ENCODE measurements around the gene PRND.
A peak's percentile ranks its signal among the peaks of the same experiment; 100 is the strongest.

PRND gene

GRCh38 chr20:4774207-4774606 lies 52.5 kb downstream of the PRND start:
- Histone ChIP-seq H2AFZ (ENCODE audit: low read depth, low read length) (no peak overlapping the region), H3K9me3 (ENCODE audit: insufficient read depth, low read length) (peaks cover 27% of the 10 kb centered on the region), H3K36me3 (replicated peaks; ENCODE audit: low read depth, low read length) (peaks cover 16% of the 10 kb centered on the region), H3K27ac (ENCODE audit: low read length) (no peak overlapping the region), H3K4me2 (ENCODE audit: low read length) (no peak overlapping the region), H3K27me3 (ENCODE audit: low read depth, low read length) (no peaks in the 10 kb centered on the region; the same call in 1 of the 2 replicates), H3K79me2 (ENCODE audit: low read length) (no peaks in the 10 kb centered on the region), H4K20me1 (ENCODE audit: insufficient read depth, low read length) (no peaks in the 10 kb centered on the region), H3K4me1 (ENCODE audit: low read length) (peaks cover 14% of the 10 kb centered on the region), H3K9ac (ENCODE audit: low read length) (no peak overlapping the region), H3K4me3 (ENCODE audit: low read length) (no peak overlapping the region)
- TF ChIP-seq, protein P1, sequence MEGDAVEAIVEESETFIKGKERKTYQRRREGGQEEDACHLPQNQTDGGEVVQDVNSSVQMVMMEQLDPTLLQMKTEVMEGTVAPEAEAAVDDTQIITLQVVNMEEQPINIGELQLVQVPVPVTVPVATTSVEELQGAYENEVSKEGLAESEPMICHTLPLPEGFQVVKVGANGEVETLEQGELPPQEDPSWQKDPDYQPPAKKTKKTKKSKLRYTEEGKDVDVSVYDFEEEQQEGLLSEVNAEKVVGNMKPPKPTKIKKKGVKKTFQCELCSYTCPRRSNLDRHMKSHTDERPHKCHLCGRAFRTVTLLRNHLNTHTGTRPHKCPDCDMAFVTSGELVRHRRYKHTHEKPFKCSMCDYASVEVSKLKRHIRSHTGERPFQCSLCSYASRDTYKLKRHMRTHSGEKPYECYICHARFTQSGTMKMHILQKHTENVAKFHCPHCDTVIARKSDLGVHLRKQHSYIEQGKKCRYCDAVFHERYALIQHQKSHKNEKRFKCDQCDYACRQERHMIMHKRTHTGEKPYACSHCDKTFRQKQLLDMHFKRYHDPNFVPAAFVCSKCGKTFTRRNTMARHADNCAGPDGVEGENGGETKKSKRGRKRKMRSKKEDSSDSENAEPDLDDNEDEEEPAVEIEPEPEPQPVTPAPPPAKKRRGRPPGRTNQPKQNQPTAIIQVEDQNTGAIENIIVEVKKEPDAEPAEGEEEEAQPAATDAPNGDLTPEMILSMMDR (IDR thresholded peaks at IDR 0.05; ENCODE audit: low read depth, low read length), result no peak
- no peak for TF ChIP-seq EZH2phosphoT487 (IDR thresholded peaks at IDR 0.05; ENCODE audit: low read depth)

- Histone ChIP-seq H3K4me1 (ENCODE audit: low read length) (peaks cover 14% of the 10 kb centered on the region), H3K4me2 (ENCODE audit: low read length) (peak overlapping the region; percentile 96), H4K20me1 (ENCODE audit: insufficient read depth, low read length) (peaks cover 10% of the 10 kb centered on the region; the same call in 1 of the 2 replicates), H3K27me3 (ENCODE audit: low read depth, low read length) (no peaks in the 10 kb centered on the region; the same call in 1 of the 2 replicates), H3K4me3 (ENCODE audit: low read length) (peak overlapping the region; percentile 84), H3K36me3 (replicated peaks; ENCODE audit: low read depth, low read length) (peaks cover 27% of the 10 kb centered on the region), H2AFZ (ENCODE audit: low read depth, low read length) (peak overlapping the region; percentile 83), H3K9me3 (ENCODE audit: insufficient read depth, low read length) (peaks cover 27% of the 10 kb centered on the region), H3K9ac (ENCODE audit: low read length) (peak overlapping the region; percentile 78), H3K79me2 (ENCODE audit: low read length) (no peaks in the 10 kb centered on the region), H3K27ac (ENCODE audit: low read length) (peak overlapping the region; percentile 28)
- TF ChIP-seq, protein P1 (IDR thresholded peaks at IDR 0.05; ENCODE audit: low read depth, low read length), result no peak
- TF ChIP-seq EZH2phosphoT487 (IDR thresholded peaks at IDR 0.05; ENCODE audit: low read depth), result no peak
These were observed 53.8 kb downstream of the PRND start for GRCh38 chr20:4775322-4776078.

GRCh38 chr20:4776079-4776630 lies 54.4 kb downstream of the PRND start:
- H3K27ac ChIP-seq (ENCODE audit: low read length), result peak overlapping the region; percentile 28
- H3K9me3 ChIP-seq (ENCODE audit: insufficient read depth, low read length), result peaks cover 22% of the 10 kb centered on the region
- H3K27me3 ChIP-seq (ENCODE audit: low read depth, low read length), result no peaks in the 10 kb centered on the region
- H4K20me1 ChIP-seq (ENCODE audit: insufficient read depth, low read length), result peaks cover 10% of the 10 kb centered on the region; the same call in 1 of the 2 replicates
- peak overlapping the region; percentile 78 for H3K9ac ChIP-seq (ENCODE audit: low read length)
- peaks cover 31% of the 10 kb centered on the region for H3K36me3 ChIP-seq (replicated peaks; ENCODE audit: low read depth, low read length)
- H3K4me1 ChIP-seq (ENCODE audit: low read length), result peaks cover 14% of the 10 kb centered on the region
- peak overlapping the region; percentile 83 for H2AFZ ChIP-seq (ENCODE audit: low read depth, low read length)
- peak overlapping the region; percentile 84 for H3K4me3 ChIP-seq (ENCODE audit: low read length)
- TF ChIP-seq, protein P1 (IDR thresholded peaks at IDR 0.05; ENCODE audit: low read depth, low read length), result no peak
- no peak for TF ChIP-seq EZH2phosphoT487 (IDR thresholded peaks at IDR 0.05; ENCODE audit: low read depth)
- no peaks in the 10 kb centered on the region for H3K79me2 ChIP-seq (ENCODE audit: low read length)
- peak overlapping the region; percentile 96 for H3K4me2 ChIP-seq (ENCODE audit: low read length)
